ENCODE results near the gene SPTLC1.

SPTLC1 gene

DNA sequence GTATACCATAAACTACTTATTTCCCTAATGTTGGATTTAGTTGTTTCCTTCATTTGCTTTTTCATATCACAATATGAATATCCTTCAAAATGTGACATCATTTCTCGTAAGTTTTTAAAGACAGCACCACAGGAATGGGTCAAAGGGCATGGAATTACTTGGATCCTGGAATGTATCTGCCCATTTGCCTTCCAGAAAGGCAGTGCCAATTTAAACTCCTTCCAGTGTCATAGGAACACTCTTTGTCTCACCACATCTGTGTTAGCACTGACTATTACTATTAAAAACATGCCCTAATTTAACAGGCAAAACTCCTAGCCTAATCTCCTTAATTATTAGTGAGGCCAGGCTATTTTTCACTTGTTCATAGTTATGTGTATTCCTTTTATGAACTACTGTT lies 58.0 kb downstream of the SPTLC1 start:
- H3K36me3 ChIP-seq (ENCODE audit: control insufficient read depth, insufficient read depth, low read length), result no peaks in the 10 kb centered on the region
- no peak overlapping the region for H3K4me3 ChIP-seq (ENCODE audit: low read length)

DNA sequence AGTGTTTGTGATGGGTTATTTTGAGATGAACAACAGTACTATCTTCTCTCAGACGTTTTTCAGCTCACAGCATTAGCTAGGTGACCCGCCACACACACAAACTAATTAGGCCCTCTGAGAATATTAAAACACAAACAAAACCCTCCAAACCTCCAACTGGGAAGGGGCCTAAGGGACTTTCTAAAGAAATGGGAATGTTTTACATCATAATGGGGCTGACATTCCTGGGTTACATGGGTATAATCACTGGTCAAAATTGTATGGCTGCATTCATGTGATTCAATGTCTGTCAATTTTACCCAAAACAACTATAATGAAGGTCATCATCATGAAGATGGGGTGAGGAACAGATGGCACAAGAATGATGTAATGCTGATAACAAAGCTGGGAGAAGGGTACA lies 59.6 kb downstream of the SPTLC1 start:
- Histone ChIP-seq H4K5ac (ENCODE audit: low read length) (no peak overlapping the region), H3K36me3 (ENCODE audit: control insufficient read depth, insufficient read depth, low read length) (no peaks in the 10 kb centered on the region), H2BK120ac (ENCODE audit: low read depth, low read length) (no peak overlapping the region), H3K79me1 (ENCODE audit: low read length) (peaks cover 1% of the 10 kb centered on the region), H3K4ac (ENCODE audit: low read depth, low read length) (no peak overlapping the region), H3K4me3 (ENCODE audit: low read length) (no peak overlapping the region), H3K4me1 (ENCODE audit: control insufficient read depth, low read depth, low read length) (peaks cover 3% of the 10 kb centered on the region), H3K9ac (ENCODE audit: low read length) (no peak overlapping the region), H2BK5ac (ENCODE audit: low read length) (no peak overlapping the region), H3K4me2 (ENCODE audit: low read length) (no peak overlapping the region), H2BK15ac (replicated peaks; ENCODE audit: low read depth) (no peak overlapping the region), H3K79me2 (ENCODE audit: control insufficient read depth, insufficient read depth, low read length) (no peaks in the 10 kb centered on the region), H3K27ac (ENCODE audit: low read depth, low read length) (no peak overlapping the region), H3K56ac (ENCODE audit: low read length) (no peak overlapping the region), H3K27me3 (ENCODE audit: insufficient read depth, low read length, poor library complexity) (no peaks in the 10 kb centered on the region), H3K18ac (ENCODE audit: low read length) (no peak overlapping the region), H3K23ac (ENCODE audit: low read length) (no peak overlapping the region), H2AK5ac (ENCODE audit: low read length) (no peak overlapping the region), H4K8ac (ENCODE audit: low read depth, low read length) (no peak overlapping the region)
- peak; percentile 37 for DNase-seq
- no CpG with 5 or more reads among the region's 2 CpGs for WGBS (ENCODE audit: extremely low coverage, insufficient coverage, low lambda C conversion rate)

More for the DNA sequence above, 58.0 kb downstream of the SPTLC1 start:
- Histone ChIP-seq H3K27me3 (ENCODE audit: insufficient read depth, low read length, poor library complexity) (no peaks in the 10 kb centered on the region), H3K4ac (ENCODE audit: low read depth, low read length) (no peak overlapping the region), H2BK15ac (replicated peaks; ENCODE audit: low read depth) (no peak overlapping the region), H4K8ac (ENCODE audit: low read depth, low read length) (no peak overlapping the region), H2BK5ac (ENCODE audit: low read length) (no peak overlapping the region), H3K4me2 (ENCODE audit: low read length) (no peak overlapping the region), H2BK120ac (ENCODE audit: low read depth, low read length) (no peak overlapping the region), H3K27ac (ENCODE audit: low read depth, low read length) (no peak overlapping the region), H4K5ac (ENCODE audit: low read length) (no peak overlapping the region), H3K56ac (ENCODE audit: low read length) (no peak overlapping the region), H3K23ac (ENCODE audit: low read length) (no peak overlapping the region), H3K4me1 (ENCODE audit: control insufficient read depth, low read depth, low read length) (peaks cover 3% of the 10 kb centered on the region), H3K9ac (ENCODE audit: low read length) (no peak overlapping the region), H3K18ac (ENCODE audit: low read length) (no peak overlapping the region), H3K79me1 (ENCODE audit: low read length) (peaks cover 1% of the 10 kb centered on the region), H3K79me2 (ENCODE audit: control insufficient read depth, insufficient read depth, low read length) (no peaks in the 10 kb centered on the region), H2AK5ac (ENCODE audit: low read length) (no peak overlapping the region)
- WGBS (ENCODE audit: extremely low coverage, insufficient coverage, low lambda C conversion rate), result no CpG with 5 or more reads among the region's 1 CpG
- no peak for DNase-seq

DNA sequence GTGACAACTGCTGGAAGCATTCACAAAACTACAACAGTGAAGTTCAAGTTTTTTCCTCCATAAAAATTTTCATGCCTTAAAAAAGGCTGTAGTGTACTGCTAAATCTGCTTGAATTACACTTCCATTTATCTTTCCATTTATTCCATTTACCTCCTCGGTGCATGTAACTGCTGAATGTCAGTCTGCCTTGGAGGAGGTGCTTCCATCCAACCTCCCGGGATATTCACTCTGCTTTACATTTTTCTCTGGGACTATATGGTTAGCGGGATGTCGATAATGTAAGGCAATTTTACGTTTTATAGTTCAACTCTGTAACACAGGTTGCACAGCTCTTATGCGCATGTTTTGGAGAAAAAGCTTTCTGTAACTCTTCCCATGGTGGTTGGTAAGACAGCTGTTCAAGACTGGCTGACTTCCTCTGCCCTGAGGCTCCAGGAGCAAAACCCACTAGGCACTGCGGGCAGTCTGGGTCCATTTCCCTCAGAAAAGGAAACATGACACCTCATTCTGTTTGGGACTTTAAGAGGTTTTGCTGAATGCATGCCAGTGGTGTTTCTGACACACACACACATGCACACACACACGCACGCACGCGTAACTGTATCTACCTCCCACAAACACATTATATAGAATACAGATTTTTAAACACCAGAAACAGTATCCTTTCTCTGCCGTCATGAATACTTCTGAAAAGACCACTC lies 66.1 kb downstream of the SPTLC1 start:
- no peak overlapping the region for H3K27ac ChIP-seq (ENCODE audit: low read depth, low read length)
- no peak overlapping the region for H3K4me2 ChIP-seq (ENCODE audit: low read length)
- H3K4ac ChIP-seq (ENCODE audit: low read depth, low read length), result no peak overlapping the region
- H2BK5ac ChIP-seq (ENCODE audit: low read length), result no peak overlapping the region
- H3K36me3 ChIP-seq (ENCODE audit: control insufficient read depth, insufficient read depth, low read length), result peaks cover 7% of the 10 kb centered on the region
- H3K23ac ChIP-seq (ENCODE audit: low read length), result no peak overlapping the region
- no peak overlapping the region for H3K18ac ChIP-seq (ENCODE audit: low read length)
- no peaks in the 10 kb centered on the region for H3K27me3 ChIP-seq (ENCODE audit: insufficient read depth, low read length, poor library complexity)
- peaks cover 2% of the 10 kb centered on the region for H3K4me1 ChIP-seq (ENCODE audit: control insufficient read depth, low read depth, low read length)
- no peak overlapping the region for H2BK15ac ChIP-seq (replicated peaks; ENCODE audit: low read depth)
- no peak overlapping the region for H4K8ac ChIP-seq (ENCODE audit: low read depth, low read length)
- no peak overlapping the region for H3K4me3 ChIP-seq (ENCODE audit: low read length)
- H2AK5ac ChIP-seq (ENCODE audit: low read length), result no peak overlapping the region
- no peaks in the 10 kb centered on the region for H3K79me2 ChIP-seq (ENCODE audit: control insufficient read depth, insufficient read depth, low read length)
- no peak overlapping the region for H2BK120ac ChIP-seq (ENCODE audit: low read depth, low read length)
- H3K79me1 ChIP-seq (ENCODE audit: low read length), result peaks cover 2% of the 10 kb centered on the region
- no CpG with 5 or more reads among the region's 12 CpGs for WGBS (ENCODE audit: extremely low coverage, insufficient coverage, low lambda C conversion rate)
- no peak overlapping the region for H4K5ac ChIP-seq (ENCODE audit: low read length)
- H3K9ac ChIP-seq (ENCODE audit: low read length), result no peak overlapping the region
- DNase-seq, result peak; percentile 66
- no peak overlapping the region for H3K56ac ChIP-seq (ENCODE audit: low read length)

DNA sequence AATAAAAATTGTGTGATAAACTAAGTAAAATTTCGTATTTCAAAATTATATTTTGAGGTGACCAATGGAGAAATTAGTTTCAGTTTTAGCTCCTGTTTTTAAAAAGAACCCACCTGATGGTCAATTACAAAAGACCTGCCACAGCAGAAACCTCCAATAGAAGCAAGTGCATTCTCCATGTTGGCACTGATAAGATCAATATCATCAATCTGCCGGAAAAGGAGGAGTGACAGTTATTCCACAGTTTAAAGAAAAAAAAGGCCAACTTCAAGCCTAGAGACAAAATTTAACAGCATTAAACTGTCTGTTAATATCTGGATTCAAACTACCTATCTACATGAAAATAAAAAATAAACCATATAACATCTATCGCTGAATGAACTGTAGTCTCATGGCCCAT lies 67.7 kb downstream of the SPTLC1 start:
- no peaks in the 10 kb centered on the region for H3K79me2 ChIP-seq (ENCODE audit: control insufficient read depth, insufficient read depth, low read length)
- no peak overlapping the region for H2BK5ac ChIP-seq (ENCODE audit: low read length)
- no peak overlapping the region for H3K4me2 ChIP-seq (ENCODE audit: low read length)
- no peak overlapping the region for H3K23ac ChIP-seq (ENCODE audit: low read length)
- no peak overlapping the region for H2BK15ac ChIP-seq (replicated peaks; ENCODE audit: low read depth)
- no peak overlapping the region for H2AK5ac ChIP-seq (ENCODE audit: low read length)
- no peak overlapping the region for H3K4me3 ChIP-seq (ENCODE audit: low read length)
- H3K27ac ChIP-seq (ENCODE audit: low read depth, low read length), result no peak overlapping the region
- DNase-seq, result no peak
- H3K9ac ChIP-seq (ENCODE audit: low read length), result no peak overlapping the region
- no peak overlapping the region for H3K18ac ChIP-seq (ENCODE audit: low read length)
- no peak overlapping the region for H2BK120ac ChIP-seq (ENCODE audit: low read depth, low read length)
- H3K4ac ChIP-seq (ENCODE audit: low read depth, low read length), result no peak overlapping the region
- WGBS (ENCODE audit: extremely low coverage, insufficient coverage, low lambda C conversion rate), result 100% methylated on average over 1 of the region's 3 CpGs
- H3K36me3 ChIP-seq (ENCODE audit: control insufficient read depth, insufficient read depth, low read length), result peaks cover 11% of the 10 kb centered on the region
- no peak overlapping the region for H4K5ac ChIP-seq (ENCODE audit: low read length)
- no peak overlapping the region for H4K8ac ChIP-seq (ENCODE audit: low read depth, low read length)
- H3K56ac ChIP-seq (ENCODE audit: low read length), result no peak overlapping the region
- peaks cover 2% of the 10 kb centered on the region for H3K79me1 ChIP-seq (ENCODE audit: low read length)
- peaks cover 2% of the 10 kb centered on the region for H3K4me1 ChIP-seq (ENCODE audit: control insufficient read depth, low read depth, low read length)
- no peaks in the 10 kb centered on the region for H3K27me3 ChIP-seq (ENCODE audit: insufficient read depth, low read length, poor library complexity)

DNA sequence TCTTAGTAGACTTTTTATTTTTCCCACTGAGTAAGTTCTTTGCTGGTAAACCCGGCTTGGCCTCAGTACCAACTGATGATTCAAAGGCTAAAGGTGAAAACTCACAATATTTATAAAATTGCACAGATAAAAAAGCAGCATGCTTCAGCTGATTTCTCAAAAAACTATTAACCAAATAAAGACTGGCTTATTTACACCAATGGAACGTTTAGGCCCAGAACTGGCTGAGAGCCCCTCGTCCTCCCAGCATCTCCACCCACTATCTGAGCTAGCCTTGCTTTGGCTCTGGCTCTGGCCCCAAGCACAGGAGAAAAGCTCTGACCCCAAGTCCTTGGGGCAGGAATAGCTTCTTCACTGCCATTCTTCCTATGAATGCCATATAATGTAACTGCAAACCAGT lies 68.5 kb downstream of the SPTLC1 start:
- Histone ChIP-seq H3K23ac (ENCODE audit: low read length) (no peak overlapping the region), H3K9ac (ENCODE audit: low read length) (no peak overlapping the region), H3K56ac (ENCODE audit: low read length) (no peak overlapping the region), H3K4me3 (ENCODE audit: low read length) (no peak overlapping the region), H4K8ac (ENCODE audit: low read depth, low read length) (no peak overlapping the region), H2BK120ac (ENCODE audit: low read depth, low read length) (no peak overlapping the region), H3K4ac (ENCODE audit: low read depth, low read length) (no peak overlapping the region), H3K27me3 (ENCODE audit: insufficient read depth, low read length, poor library complexity) (no peaks in the 10 kb centered on the region), H3K27ac (ENCODE audit: low read depth, low read length) (no peak overlapping the region), H2AK5ac (ENCODE audit: low read length) (no peak overlapping the region), H3K4me1 (ENCODE audit: control insufficient read depth, low read depth, low read length) (peaks cover 2% of the 10 kb centered on the region), H3K79me1 (ENCODE audit: low read length) (peaks cover 2% of the 10 kb centered on the region), H3K4me2 (ENCODE audit: low read length) (no peak overlapping the region), H3K18ac (ENCODE audit: low read length) (no peak overlapping the region), H3K36me3 (ENCODE audit: control insufficient read depth, insufficient read depth, low read length) (peaks cover 11% of the 10 kb centered on the region), H2BK5ac (ENCODE audit: low read length) (no peak overlapping the region), H3K79me2 (ENCODE audit: control insufficient read depth, insufficient read depth, low read length) (no peaks in the 10 kb centered on the region), H4K5ac (ENCODE audit: low read length) (no peak overlapping the region), H2BK15ac (replicated peaks; ENCODE audit: low read depth) (no peak overlapping the region)
- WGBS (ENCODE audit: extremely low coverage, insufficient coverage, low lambda C conversion rate), result no CpG with 5 or more reads among the region's 3 CpGs
- no peak for DNase-seq

DNA sequence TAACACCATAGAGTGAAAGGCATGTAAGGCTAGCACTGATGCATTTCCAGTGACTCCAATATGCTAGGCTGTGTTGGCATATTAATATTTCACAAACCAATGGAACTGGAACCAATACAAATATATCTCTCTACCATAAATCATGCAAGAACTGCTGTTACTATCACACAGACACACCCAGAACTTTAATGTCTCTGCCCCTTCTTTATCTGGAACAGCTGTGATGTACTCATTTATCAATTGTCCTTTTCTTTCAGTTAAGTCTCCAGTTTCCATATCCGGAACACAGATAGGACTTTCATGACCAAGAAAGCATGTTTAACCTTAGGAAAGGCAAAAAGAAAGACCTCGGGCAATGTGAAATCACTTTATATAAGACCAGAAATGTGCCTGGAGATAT lies 70.3 kb downstream of the SPTLC1 start:
- Histone ChIP-seq H3K79me1 (ENCODE audit: low read length) (peaks cover 2% of the 10 kb centered on the region), H2BK15ac (replicated peaks; ENCODE audit: low read depth) (no peak overlapping the region)

More for the DNA sequence above, 70.3 kb downstream of the SPTLC1 start:
- WGBS (ENCODE audit: extremely low coverage, insufficient coverage, low lambda C conversion rate), result no CpG with 5 or more reads among the region's 2 CpGs
- no peak overlapping the region for H3K56ac ChIP-seq (ENCODE audit: low read length)
- H3K9ac ChIP-seq (ENCODE audit: low read length), result no peak overlapping the region
- no peak for DNase-seq
- no peak overlapping the region for H3K4me2 ChIP-seq (ENCODE audit: low read length)
- no peak overlapping the region for H4K8ac ChIP-seq (ENCODE audit: low read depth, low read length)
- H3K18ac ChIP-seq (ENCODE audit: low read length), result no peak overlapping the region
- no peak overlapping the region for H3K23ac ChIP-seq (ENCODE audit: low read length)
- H3K4me1 ChIP-seq (ENCODE audit: control insufficient read depth, low read depth, low read length), result peaks cover 2% of the 10 kb centered on the region
- no peak overlapping the region for H2BK5ac ChIP-seq (ENCODE audit: low read length)
- H2AK5ac ChIP-seq (ENCODE audit: low read length), result no peak overlapping the region
- H2BK120ac ChIP-seq (ENCODE audit: low read depth, low read length), result no peak overlapping the region
- no peak overlapping the region for H3K27ac ChIP-seq (ENCODE audit: low read depth, low read length)
- H3K36me3 ChIP-seq (ENCODE audit: control insufficient read depth, insufficient read depth, low read length), result peaks cover 11% of the 10 kb centered on the region
- no peak overlapping the region for H3K4ac ChIP-seq (ENCODE audit: low read depth, low read length)
- no peak overlapping the region for H4K5ac ChIP-seq (ENCODE audit: low read length)
- no peaks in the 10 kb centered on the region for H3K79me2 ChIP-seq (ENCODE audit: control insufficient read depth, insufficient read depth, low read length)
- H3K27me3 ChIP-seq (ENCODE audit: insufficient read depth, low read length, poor library complexity), result no peaks in the 10 kb centered on the region
- no peak overlapping the region for H3K4me3 ChIP-seq (ENCODE audit: low read length)
